ENCODE data around the gene REELD1. TPM values are rescaled to one million over a fixed set of nuclear protein-coding genes. Genes with fewer than 3 reads are reported as not detected.

REELD1 gene
- total and polyA plus RNA-seq, 4 donors = 0.07 to 0.08 TPM; not detected in 2

DNA sequence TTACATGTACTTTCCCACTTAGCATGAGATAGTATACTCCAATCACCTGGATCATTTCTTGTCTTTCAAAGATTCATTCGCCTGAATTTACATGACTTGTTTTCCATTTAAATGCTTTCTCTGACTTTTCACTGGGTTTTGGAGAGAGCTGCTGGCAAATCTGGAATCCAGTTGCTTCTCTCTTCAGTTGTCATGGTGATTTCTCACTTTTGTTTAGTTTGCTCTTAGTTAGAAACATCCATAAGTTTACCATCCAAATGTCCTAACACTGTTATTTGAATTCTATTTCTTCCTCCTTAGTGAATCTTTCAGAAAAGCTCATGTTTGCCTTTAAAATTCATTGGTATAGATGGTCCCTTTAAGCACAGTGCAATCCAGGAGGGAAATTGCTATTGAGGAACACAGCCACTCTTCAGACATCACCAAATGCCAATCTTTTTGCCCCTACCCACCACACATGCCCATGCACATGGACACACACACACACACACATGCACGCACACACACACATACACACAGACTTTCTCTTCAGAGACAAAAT is 51.7 kb downstream of the REELD1 start:
- no peaks in the 10 kb centered on the region for H3K9me3 ChIP-seq (ENCODE audit: control insufficient read depth in 4 of 4, low read length in 3 of 4)
- H3K4me1 ChIP-seq (ENCODE audit: control insufficient read depth in 4 of 4, insufficient read depth in 4 of 4, low read length in 3 of 4) = no peaks in the 10 kb centered on the region
- 95% methylated on average over 2 of the region's 2 CpGs for WGBS
- no peak overlapping the region for H3K9ac ChIP-seq (ENCODE audit: low read depth in 1 of 2, low read length in 2 of 2)
- no peak overlapping the region for H3K4me3 ChIP-seq (ENCODE audit: low read depth in 1 of 3, low read length in 3 of 3)
- no peak for DNase-seq (ENCODE audit: low spot score)
- H3K27ac ChIP-seq (ENCODE audit: low read depth in 1 of 2, low read length in 2 of 2) = no peak overlapping the region
- no peaks in the 10 kb centered on the region for H3K27me3 ChIP-seq (ENCODE audit: control insufficient read depth in 4 of 4, insufficient read depth in 4 of 4, low read length in 3 of 4)
- H3K36me3 ChIP-seq (ENCODE audit: control insufficient read depth in 4 of 4, insufficient read depth in 3 of 4, low read depth in 1 of 4, low read length in 3 of 4) = peaks cover 0 to 2% (median under 1%) of the 10 kb centered on the region in 4 donors
- TF ChIP-seq GABPA (IDR thresholded peaks at IDR 0.05 in 1 of 2, conservative IDR thresholded peaks at IDR 0.05 in 1 of 2) = no peak
- TF ChIP-seq NR2F2 (IDR thresholded peaks at IDR 0.05) = no peak
- no peak for TF ChIP-seq EGR1 (IDR thresholded peaks at IDR 0.05; ENCODE audit: low read depth in 2 of 2)
- TF ChIP-seq, protein P1, sequence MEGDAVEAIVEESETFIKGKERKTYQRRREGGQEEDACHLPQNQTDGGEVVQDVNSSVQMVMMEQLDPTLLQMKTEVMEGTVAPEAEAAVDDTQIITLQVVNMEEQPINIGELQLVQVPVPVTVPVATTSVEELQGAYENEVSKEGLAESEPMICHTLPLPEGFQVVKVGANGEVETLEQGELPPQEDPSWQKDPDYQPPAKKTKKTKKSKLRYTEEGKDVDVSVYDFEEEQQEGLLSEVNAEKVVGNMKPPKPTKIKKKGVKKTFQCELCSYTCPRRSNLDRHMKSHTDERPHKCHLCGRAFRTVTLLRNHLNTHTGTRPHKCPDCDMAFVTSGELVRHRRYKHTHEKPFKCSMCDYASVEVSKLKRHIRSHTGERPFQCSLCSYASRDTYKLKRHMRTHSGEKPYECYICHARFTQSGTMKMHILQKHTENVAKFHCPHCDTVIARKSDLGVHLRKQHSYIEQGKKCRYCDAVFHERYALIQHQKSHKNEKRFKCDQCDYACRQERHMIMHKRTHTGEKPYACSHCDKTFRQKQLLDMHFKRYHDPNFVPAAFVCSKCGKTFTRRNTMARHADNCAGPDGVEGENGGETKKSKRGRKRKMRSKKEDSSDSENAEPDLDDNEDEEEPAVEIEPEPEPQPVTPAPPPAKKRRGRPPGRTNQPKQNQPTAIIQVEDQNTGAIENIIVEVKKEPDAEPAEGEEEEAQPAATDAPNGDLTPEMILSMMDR (IDR thresholded peaks at IDR 0.05; ENCODE audit: low read depth, low read length, missing input control) = no peak
- TF ChIP-seq JUND (IDR thresholded peaks at IDR 0.05) = no peak
- TF ChIP-seq HNF4A (conservative IDR thresholded peaks at IDR 0.05) = no peak
- TF ChIP-seq FOXA2 (IDR thresholded peaks at IDR 0.05) = no peak
- TF ChIP-seq SP1 (IDR thresholded peaks at IDR 0.05) = no peak
- no peak for TF ChIP-seq RAD21 (IDR thresholded peaks at IDR 0.05)
- TF ChIP-seq, protein P2, sequence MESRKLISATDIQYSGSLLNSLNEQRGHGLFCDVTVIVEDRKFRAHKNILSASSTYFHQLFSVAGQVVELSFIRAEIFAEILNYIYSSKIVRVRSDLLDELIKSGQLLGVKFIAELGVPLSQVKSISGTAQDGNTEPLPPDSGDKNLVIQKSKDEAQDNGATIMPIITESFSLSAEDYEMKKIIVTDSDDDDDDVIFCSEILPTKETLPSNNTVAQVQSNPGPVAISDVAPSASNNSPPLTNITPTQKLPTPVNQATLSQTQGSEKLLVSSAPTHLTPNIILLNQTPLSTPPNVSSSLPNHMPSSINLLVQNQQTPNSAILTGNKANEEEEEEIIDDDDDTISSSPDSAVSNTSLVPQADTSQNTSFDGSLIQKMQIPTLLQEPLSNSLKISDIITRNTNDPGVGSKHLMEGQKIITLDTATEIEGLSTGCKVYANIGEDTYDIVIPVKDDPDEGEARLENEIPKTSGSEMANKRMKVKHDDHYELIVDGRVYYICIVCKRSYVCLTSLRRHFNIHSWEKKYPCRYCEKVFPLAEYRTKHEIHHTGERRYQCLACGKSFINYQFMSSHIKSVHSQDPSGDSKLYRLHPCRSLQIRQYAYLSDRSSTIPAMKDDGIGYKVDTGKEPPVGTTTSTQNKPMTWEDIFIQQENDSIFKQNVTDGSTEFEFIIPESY (IDR thresholded peaks at IDR 0.05) = no peak
- TF ChIP-seq RXRA (IDR thresholded peaks at IDR 0.05) = no peak
- TF ChIP-seq HNF4G (IDR thresholded peaks at IDR 0.05) = no peak
- TF ChIP-seq, protein P3, sequence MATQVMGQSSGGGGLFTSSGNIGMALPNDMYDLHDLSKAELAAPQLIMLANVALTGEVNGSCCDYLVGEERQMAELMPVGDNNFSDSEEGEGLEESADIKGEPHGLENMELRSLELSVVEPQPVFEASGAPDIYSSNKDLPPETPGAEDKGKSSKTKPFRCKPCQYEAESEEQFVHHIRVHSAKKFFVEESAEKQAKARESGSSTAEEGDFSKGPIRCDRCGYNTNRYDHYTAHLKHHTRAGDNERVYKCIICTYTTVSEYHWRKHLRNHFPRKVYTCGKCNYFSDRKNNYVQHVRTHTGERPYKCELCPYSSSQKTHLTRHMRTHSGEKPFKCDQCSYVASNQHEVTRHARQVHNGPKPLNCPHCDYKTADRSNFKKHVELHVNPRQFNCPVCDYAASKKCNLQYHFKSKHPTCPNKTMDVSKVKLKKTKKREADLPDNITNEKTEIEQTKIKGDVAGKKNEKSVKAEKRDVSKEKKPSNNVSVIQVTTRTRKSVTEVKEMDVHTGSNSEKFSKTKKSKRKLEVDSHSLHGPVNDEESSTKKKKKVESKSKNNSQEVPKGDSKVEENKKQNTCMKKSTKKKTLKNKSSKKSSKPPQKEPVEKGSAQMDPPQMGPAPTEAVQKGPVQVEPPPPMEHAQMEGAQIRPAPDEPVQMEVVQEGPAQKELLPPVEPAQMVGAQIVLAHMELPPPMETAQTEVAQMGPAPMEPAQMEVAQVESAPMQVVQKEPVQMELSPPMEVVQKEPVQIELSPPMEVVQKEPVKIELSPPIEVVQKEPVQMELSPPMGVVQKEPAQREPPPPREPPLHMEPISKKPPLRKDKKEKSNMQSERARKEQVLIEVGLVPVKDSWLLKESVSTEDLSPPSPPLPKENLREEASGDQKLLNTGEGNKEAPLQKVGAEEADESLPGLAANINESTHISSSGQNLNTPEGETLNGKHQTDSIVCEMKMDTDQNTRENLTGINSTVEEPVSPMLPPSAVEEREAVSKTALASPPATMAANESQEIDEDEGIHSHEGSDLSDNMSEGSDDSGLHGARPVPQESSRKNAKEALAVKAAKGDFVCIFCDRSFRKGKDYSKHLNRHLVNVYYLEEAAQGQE (IDR thresholded peaks at IDR 0.05) = no peak
- no peak for TF ChIP-seq FOXA1 (IDR thresholded peaks at IDR 0.05)
- TF ChIP-seq, protein P4, sequence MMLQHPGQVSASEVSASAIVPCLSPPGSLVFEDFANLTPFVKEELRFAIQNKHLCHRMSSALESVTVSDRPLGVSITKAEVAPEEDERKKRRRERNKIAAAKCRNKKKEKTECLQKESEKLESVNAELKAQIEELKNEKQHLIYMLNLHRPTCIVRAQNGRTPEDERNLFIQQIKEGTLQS (IDR thresholded peaks at IDR 0.05) = no peak

DNA sequence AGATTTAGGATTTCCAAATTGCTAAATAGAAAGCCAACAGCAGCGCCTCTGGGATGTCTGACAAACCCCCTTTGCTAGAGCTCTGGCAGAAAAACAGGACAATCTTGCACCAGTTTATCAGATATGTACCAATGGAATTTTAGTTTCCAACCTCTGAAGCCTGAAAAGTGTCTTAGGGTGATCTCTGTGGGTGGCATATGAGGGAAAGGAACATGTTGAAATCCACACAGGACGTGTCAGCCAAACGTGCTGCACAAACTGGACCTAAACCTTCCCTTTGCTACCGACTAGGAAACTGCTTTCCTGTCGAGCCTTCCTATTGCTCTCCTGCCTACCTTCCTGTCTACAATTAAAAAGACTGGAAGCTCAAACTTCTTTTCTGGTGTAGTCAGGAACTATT is 53.5 kb downstream of the REELD1 start:
- Histone ChIP-seq H3K9me3 (ENCODE audit: control insufficient read depth in 4 of 4, low read length in 3 of 4) (no peaks in the 10 kb centered on the region), H3K4me3 (ENCODE audit: low read depth in 1 of 3, low read length in 3 of 3) (no peak overlapping the region), H3K4me1 (ENCODE audit: control insufficient read depth in 4 of 4, insufficient read depth in 4 of 4, low read length in 3 of 4) (no peaks in the 10 kb centered on the region), H3K9ac (ENCODE audit: low read depth in 1 of 2, low read length in 2 of 2) (no peak overlapping the region), H3K27ac (ENCODE audit: low read depth in 1 of 2, low read length in 2 of 2) (no peak overlapping the region), H3K27me3 (ENCODE audit: control insufficient read depth in 4 of 4, insufficient read depth in 4 of 4, low read length in 3 of 4) (no peaks in the 10 kb centered on the region), H3K36me3 (ENCODE audit: control insufficient read depth in 4 of 4, insufficient read depth in 3 of 4, low read depth in 1 of 4, low read length in 3 of 4) (peaks cover 0 to 1% (median 0%) of the 10 kb centered on the region in 4 donors)
- no peak for DNase-seq (ENCODE audit: low spot score)
- WGBS = 79% methylated on average over 5 of the region's 5 CpGs
- no peak for TF ChIP-seq EGR1 (IDR thresholded peaks at IDR 0.05; ENCODE audit: low read depth in 2 of 2)
- no peak for TF ChIP-seq FOXA1 (IDR thresholded peaks at IDR 0.05)
- no peak for TF ChIP-seq YY1 (IDR thresholded peaks at IDR 0.05)
- no peak for TF ChIP-seq NR2F2 (IDR thresholded peaks at IDR 0.05)
- TF ChIP-seq, protein P1 (IDR thresholded peaks at IDR 0.05; ENCODE audit: low read depth, low read length, missing input control) = no peak
- no peak for TF ChIP-seq SP1 (IDR thresholded peaks at IDR 0.05)
- TF ChIP-seq TAF1 (conservative IDR thresholded peaks at IDR 0.05) = no peak
- no peak for TF ChIP-seq RXRA (IDR thresholded peaks at IDR 0.05)
- TF ChIP-seq HNF4G (IDR thresholded peaks at IDR 0.05) = no peak
- TF ChIP-seq, protein P2 (IDR thresholded peaks at IDR 0.05) = no peak
- TF ChIP-seq RAD21 (IDR thresholded peaks at IDR 0.05) = no peak
- no peak for TF ChIP-seq JUND (IDR thresholded peaks at IDR 0.05)
- no peak for TF ChIP-seq HNF4A (conservative IDR thresholded peaks at IDR 0.05)
- TF ChIP-seq, protein P5, sequence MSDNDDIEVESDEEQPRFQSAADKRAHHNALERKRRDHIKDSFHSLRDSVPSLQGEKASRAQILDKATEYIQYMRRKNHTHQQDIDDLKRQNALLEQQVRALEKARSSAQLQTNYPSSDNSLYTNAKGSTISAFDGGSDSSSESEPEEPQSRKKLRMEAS (IDR thresholded peaks at IDR 0.05) = no peak

Measured in liver (tissue), 9 donors.